ENCODE measurements around the gene CRHR2.
"Not testable (repeated sequence)": the region's sequence is repeated elsewhere in the genome, so short reads cannot be mapped to it uniquely, and the experiment has no call there.

CRHR2 gene

DNA sequence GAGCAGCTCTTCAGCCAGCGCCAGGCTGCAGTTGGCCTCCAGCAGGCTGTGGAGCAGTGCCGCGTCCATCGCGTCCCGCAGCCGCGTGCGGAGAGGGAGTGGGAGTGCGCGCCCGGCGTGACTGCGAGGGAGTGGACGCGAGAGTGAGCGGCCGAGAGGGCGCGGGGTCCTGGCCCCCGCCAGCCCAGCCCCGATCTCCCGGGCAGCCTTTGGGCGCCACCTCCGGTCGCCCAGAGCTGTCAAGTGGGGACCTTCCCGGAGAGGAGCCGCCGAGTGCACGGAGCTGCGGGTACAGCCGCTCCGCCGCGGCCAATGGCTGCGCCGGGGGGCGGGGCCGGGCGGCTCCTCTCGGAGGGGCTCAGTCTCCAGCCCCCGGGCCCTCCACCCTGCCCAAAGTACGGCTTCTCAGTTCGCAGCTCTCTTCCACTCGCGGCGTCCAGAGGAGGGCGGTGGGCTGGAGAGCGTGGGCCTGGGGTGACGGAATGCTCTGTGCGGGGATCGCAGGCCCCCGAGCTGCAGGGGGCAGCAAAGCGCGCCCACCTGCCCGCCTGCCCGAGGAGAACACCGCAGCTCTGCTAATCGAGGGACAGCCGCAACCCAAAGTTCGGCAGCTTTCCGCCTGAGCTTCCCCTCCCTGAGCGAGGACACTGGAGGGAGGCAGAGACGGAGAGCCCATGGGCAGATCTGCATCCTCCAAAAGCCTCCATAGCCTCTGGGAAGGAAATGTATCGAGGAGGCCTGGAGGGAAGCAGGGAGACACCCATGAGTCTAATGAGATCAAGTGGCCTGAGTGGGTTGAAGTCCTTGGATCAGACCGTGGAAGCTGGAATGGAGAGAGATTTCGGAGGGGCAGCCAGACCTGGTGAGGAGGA, at the start of gene CRHR2:
Gene CRHR2, minus strand, starts transcription at position 245 of the 872 bp plus-strand sequence. Its CDS starts 176 bp downstream, at position 69.
- no peak for DNase-seq

DNA sequence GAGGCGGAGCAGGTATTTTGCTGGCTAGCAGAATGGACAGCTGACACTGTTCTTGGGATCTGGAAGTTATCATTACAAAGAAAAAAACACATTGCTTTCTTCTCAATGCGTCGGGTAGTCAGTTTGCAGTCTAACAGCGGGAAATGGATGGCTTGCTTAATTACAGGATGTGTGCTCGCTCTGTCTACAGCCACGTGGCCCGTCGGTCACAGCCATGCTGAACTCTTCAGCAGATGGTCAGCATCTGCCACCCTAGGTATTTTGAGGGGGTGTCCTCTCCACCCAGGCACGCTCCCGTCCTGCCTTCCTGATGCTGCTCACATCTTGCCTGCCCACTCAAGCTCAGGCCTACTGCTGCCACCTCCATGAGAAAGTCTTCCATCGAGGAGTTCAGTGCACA, 49.3 kb upstream of the CRHR2 start:
- DNase-seq = peak; percentile 3

- no peak for DNase-seq
These were observed 48.7 kb upstream of the CRHR2 start for GRCh38 chr7:30730996-30731395.

- DNase-seq = no peak
These were observed 47.8 kb upstream of the CRHR2 start for GRCh38 chr7:30730097-30730496.

- DNase-seq = no peak
These were observed 47.4 kb upstream of the CRHR2 start for GRCh38 chr7:30729642-30730041.

GRCh38 chr7:30728591-30729100, 46.4 kb upstream of the CRHR2 start:
- DNase-seq = no peak

- DNase-seq = no peak
These were observed 45.0 kb upstream of the CRHR2 start for GRCh38 chr7:30727061-30727945.

- DNase-seq = no peak
These were observed 44.2 kb upstream of the CRHR2 start for GRCh38 chr7:30726296-30727006.

GRCh38 chr7:30723776-30724175, 41.5 kb upstream of the CRHR2 start:
- DNase-seq = no peak

GRCh38 chr7:30722671-30723070, 40.4 kb upstream of the CRHR2 start:
- no peak for DNase-seq

- DNase-seq = no peak
These were observed 39.9 kb upstream of the CRHR2 start for GRCh38 chr7:30722187-30722586.

DNA sequence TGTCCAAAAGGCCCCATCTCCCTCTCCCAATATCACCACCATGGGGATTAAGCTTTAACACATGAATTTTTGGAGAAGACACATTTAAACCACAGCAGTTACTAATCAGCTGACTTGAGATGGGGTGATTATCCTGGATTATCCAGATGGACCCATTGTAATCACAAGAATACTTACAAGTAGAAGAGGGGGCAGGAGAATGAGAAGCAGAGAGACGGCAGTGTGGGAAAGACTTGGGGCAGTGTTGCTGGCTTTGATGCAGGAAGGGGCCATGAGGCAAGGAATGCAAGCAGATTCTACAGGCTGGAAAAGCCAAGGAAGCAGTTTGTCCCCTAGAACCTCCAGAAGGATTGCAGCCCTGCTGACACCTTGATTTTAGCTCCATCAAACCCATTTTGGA, 39.0 kb upstream of the CRHR2 start:
- DNase-seq = no peak

DNA sequence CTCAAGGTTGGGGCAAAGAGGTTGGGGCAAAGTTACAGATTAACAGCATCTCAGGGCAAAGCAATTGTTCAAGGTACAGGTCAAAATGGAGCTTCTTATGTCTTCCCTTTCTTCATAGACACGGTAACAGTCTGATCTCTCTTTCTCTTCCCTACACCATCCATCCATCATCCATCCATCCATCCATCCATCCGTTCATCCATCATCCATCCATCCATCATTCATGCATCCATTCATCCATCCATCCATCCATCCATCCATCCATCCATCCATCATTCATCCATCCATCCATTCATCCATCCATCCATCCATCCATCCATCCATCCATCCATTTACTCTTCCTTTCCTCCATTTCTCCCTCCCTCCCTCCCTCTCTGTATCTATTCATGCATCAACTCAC, 37.2 kb upstream of the CRHR2 start:
- DNase-seq = not testable (repeated sequence)

DNA sequence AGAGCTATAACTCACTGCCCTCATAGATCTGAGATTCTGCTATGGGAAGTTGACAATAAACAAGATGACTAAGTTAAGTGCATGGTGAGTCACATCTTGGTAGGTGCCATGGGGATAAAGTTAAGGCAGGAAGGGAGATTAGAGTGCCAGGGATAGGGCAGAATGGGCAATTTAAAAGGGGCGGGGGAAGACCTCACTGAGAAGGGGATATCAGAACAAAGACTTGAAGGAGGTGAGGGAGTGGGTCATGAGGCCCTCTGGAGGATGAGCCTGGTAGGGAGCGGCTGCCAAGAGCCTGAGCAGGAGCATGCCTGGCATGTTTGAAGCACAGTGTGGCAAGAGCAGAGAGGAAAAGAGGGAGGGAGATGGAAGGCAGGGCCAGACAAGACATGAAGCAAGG, 34.9 kb upstream of the CRHR2 start:
- DNase-seq = no peak

GRCh38 chr7:30714129-30714528, 31.9 kb upstream of the CRHR2 start:
- DNase-seq = no peak

GRCh38 chr7:30713392-30713791, 31.1 kb upstream of the CRHR2 start:
- DNase-seq = no peak

DNA sequence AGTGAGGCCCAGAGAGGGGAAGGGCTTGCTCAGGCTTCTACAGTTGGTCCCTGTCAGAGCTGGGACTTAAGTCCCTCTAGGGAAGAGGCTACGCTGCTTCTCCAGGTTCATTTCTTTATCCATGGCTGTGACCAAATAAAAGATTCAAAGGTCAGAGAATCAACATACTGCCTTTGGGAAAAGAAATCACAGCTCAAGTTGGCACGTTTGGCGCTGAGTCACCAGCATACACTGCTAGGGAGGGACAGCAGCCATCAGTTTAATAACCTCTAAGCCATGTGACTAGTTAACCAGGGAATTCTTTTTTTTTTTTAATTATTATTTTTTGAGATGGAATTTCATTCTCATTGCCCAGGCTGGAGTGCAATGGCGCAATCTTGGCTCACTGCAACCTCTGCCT, 28.4 kb upstream of the CRHR2 start:
- DNase-seq = no peak

DNA sequence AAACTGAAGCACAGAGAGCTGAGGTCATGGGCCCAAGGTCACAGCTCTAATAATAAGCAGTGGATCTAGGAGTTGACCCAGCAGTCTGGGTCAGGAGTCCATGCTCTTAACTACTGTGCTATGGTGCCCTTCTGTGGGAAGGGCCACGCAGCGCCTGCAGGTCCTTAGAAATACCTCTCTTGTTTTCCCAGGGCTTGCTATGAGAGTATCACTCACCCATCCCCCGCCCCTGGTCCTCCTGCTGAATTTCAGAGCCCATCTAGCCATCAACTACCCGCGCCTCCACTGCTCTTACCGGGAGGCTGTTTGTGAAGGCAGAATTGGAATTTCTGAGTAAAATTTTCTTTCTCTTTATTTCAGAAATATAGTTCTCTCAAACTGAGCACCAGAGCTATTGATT, 27.3 kb upstream of the CRHR2 start:
- no peak for DNase-seq

DNA sequence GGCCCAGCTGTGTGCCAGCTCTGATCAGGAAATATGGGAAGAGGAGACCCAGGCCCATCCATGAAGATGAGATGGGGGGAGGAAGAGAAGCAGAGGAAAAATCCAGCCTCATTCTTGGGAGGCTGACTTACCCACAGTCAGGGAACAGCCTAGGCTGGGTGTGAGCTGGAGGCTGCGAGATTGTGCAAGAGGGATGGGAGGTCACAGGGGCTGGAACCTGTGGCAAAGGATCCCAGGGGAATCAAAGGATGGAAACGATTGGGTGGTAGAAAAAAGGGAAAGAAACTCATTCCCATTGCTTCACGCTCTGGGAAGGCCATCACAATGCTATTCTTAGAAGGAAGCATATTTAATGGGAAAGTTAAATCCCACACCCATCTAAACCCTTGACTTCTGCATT, 26.7 kb upstream of the CRHR2 start:
- DNase-seq = no peak

DNA sequence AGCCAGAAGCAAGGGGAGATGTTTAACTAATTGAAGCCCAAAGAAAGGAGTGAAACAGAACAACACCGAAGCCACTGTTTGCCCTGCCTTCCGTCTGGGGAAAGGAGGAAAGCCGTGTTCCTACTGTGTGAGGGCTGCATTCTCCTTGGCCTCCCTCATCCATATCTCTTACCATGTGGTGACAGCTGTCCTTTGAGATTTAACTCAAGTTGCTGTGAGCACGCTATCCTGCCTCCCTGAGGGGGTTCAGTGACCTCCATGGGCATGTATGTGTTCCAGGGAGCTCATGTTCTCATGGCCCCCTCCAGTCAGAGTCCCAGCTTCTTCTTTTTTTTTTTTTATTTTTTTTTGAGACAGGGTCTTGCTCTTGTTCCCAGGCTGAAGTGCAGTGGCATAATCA, 26.2 kb upstream of the CRHR2 start:
- no peak for DNase-seq

DNA sequence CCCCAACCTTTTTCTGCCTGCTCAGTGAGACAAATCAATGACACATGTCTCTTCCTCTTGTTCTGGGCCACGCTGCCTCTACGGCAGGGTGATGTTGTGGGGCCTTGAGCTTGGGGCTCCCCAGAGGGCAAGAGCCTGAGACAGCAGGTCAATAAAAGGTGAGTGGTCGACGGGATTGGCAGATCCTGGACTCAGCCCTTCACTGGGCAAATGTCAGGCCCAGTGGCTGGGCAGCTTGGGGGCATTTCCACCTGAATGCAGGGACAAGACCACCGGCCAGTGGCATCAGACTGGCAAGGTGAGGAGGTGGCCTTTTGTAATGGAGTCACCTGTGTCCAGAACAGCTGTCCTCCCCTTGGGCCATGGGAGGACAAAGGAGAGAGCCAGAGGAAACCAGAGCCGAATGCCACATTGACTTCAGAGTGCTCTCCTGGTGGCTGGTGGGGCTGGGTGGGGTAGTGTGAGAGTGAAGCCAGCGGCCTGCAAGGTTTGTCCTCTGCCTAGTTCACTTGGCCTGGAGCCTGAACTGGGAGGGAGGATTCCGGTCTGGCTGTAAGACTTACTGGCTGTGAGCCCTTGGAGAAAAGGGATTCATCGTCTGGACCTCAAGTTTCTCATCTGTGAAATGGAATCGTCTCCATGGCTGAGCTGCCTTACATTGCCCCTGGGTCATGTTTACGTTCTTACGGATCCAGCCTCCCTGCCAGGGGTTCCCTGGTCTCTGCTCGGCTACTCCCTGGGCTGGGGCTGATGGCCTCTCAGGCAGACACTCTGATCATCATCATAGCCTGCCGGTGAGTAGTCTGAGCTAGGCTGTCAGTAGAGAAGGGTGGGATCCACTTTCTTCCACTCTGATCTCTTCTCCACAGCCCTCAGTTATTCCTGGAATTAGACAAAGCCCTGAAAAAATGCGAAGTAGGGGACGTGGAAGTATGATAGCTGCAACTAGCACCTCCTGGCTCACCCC, 25.4 kb upstream of the CRHR2 start:
- no peak for DNase-seq

DNA sequence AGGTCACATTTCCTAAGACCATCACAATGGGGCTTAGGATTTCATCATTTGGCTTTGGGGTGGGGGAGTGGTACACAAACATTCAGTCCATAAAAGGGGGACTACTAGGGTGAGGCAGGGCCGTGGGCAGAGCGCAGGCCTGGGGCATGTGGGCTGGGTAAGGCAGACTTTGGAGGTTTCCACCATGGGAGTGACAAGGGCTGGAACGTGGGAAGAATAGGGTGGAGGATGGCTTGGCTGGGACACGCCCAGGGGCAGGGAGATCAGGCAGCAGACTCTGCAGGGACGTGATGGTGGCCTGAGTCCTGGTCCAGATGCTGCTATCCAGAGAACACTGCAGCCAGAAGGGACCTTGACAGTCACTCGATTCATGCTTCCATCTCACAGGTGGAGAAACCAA, 24.7 kb upstream of the CRHR2 start:
- DNase-seq = no peak

Measured in NCI-H748 treated with DMSO at 0.1 percent for 48 hours (cell line).